PC-3 (cell line): Measurements from ENCODE around the gene MARK4.

Source experiments
- CTCF ChIP-seq: fragments of 300-600 bp; sonication (generic); conservative IDR thresholded peaks from 2 replicates; pipeline ENCODE4 v1.5.1; 2017; ENCODE audit warnings: antibody characterized with exemption, low read depth, mild to moderate bottlenecking, low read length
- EZH2 ChIP-seq: fragments of 300-600 bp; sonication (generic); IDR thresholded peaks from one replicate; pipeline ENCODE4 v1.6.1; 2017; ENCODE audit warnings: antibody characterized with exemption, mild to moderate bottlenecking, low read length; ENCODE audit not compliant: unreplicated experiment
- EZH2phosphoT487 ChIP-seq: fragments of 300-600 bp; sonication (generic); IDR thresholded peaks from 2 replicates; pipeline ENCODE4 v1.6.1; 2018; ENCODE audit warnings: mild to moderate bottlenecking, antibody characterized with exemption, low read length, borderline replicate concordance

GRCh38 chr19:45327404-45328143, 76.5 kb downstream of the MARK4 start:
- no peak for TF ChIP-seq CTCF
- TF ChIP-seq EZH2, result no peak
- no peak for TF ChIP-seq EZH2phosphoT487
